ENCODE measurements around the gene CALHM5. TPM values are rescaled to one million over a fixed set of nuclear protein-coding genes. Genes with fewer than 3 reads are reported as not detected.

Gene CALHM5
- total RNA-seq, 4 donors from 2014 or later: 0.27 to 3.8 (median 0.64) TPM; not detected in 1

DNA sequence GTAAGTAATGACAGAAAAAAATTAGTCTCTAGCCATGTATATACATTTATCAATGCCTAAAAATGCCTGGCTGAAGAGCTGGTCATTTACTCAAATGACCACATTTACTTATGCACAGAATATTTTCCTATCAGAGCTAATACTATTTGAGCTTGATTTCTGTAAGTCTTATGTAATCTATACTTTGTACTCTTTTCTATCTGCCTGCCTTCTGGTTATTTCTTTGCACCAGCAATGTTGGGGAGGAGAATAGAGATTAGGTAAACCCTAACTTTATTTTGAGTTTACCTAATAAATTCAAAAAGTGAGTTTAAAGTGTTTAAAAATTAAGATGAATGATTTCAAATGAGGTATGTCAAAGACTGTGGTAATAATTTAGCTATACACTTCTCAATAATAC is 3.7 kb downstream of the CALHM5 start:
- no peak for TF ChIP-seq EP300 (IDR thresholded peaks at IDR 0.05; ENCODE audit: low read depth)
- TF ChIP-seq POLR2AphosphoS5 (IDR thresholded peaks at IDR 0.05): no peak
- no peak for TF ChIP-seq POLR2A (IDR thresholded peaks at IDR 0.05)
- no peak for TF ChIP-seq CTCF (IDR thresholded peaks at IDR 0.05)
- no peak for DNase-seq
- Histone ChIP-seq H3K9me3 (no peaks in the 10 kb centered on the region), H3K36me3 (no peaks in the 10 kb centered on the region), H3K27ac (no peak overlapping the region), H3K27me3 (no peaks in the 10 kb centered on the region), H3K4me3 (no peak overlapping the region), H3K4me1 (peaks cover 0 to 19% (median 0%) of the 10 kb centered on the region in 4 donors)
- intact Hi-C loops (cut with DNase I; ENCODE audit: low total_unique reads) (no loop called here), in situ Hi-C loops (cut with MboI; ENCODE audit: low pct_ligation_motif_present in 1 of 4, low pct_unique_long_range_greater_than_20kb in 1 of 4, low sequenced_read_pairs in 3 of 4) (no loop called here)

GRCh38 chr6:116518621-116519368 is 7.4 kb downstream of the CALHM5 start:
- H3K27me3 ChIP-seq: no peaks in the 10 kb centered on the region
- no peak overlapping the region for H3K4me3 ChIP-seq
- no peaks in the 10 kb centered on the region for H3K9me3 ChIP-seq
- in situ Hi-C loops (cut with MboI; ENCODE audit: low pct_ligation_motif_present in 1 of 4, low pct_unique_long_range_greater_than_20kb in 1 of 4, low sequenced_read_pairs in 3 of 4): no loop called here
- intact Hi-C loops (cut with DNase I; ENCODE audit: low total_unique reads): no loop called here
- TF ChIP-seq POLR2AphosphoS5 (IDR thresholded peaks at IDR 0.05) (no peak), POLR2A (IDR thresholded peaks at IDR 0.05) (no peak), CTCF (IDR thresholded peaks at IDR 0.05) (no peak), EP300 (IDR thresholded peaks at IDR 0.05; ENCODE audit: low read depth) (no peak)
- H3K27ac ChIP-seq: no peak overlapping the region
- 83 to 85% methylated on average over 3 to 4 of the region's 4 CpGs for whole genome bisulfite sequencing, 2 donors (ENCODE audit: low coverage in 1 of 2)
- H3K36me3 ChIP-seq: no peaks in the 10 kb centered on the region
- DNase-seq: no peak
- H3K4me1 ChIP-seq: peaks cover 0 to 4% (median 0%) of the 10 kb centered on the region in 4 donors

DNA sequence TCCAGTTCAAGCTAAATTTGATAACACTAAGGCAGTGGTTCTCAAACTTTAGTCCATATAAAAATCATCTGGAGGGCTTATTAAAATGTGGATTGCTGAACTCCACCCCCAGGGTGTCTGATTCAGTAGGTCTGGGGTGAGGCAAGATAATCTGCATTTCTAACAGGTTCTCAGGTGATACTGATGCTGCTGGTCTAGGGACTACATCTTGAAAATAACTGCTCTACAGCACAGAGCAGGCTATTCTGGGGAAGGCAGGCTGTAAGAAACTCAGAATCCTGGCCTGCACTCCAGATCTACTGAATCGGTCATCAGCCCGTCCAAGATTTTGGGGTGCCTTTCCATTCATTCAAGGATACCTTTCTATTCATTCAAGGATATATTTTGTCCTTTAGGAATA is 11.5 kb downstream of the CALHM5 start:
- no peaks in the 10 kb centered on the region for H3K4me1 ChIP-seq

DNA sequence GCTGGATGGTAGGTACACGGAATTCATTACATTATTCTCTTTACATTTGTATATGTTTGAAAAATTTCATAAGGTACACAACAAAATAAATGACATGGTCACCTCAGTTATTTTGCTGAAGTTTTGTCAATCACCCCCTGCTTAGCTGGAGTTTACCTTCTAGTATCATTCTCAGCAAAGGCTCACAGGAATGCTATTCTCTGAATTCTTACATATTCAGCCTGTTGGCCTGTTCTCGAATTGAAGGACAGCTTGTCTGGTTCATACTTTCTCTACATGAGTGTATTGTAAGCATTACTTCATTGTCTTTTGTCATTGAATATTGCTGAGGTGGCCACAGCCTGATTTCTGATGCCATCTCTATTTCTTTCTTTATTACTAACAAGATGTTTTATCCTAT is 12.8 kb downstream of the CALHM5 start:
- no peaks in the 10 kb centered on the region for H3K27me3 ChIP-seq
- WGBS, 2 donors (ENCODE audit: low coverage in 1 of 2): 65 to 100% methylated on average over 2 of the region's 2 CpGs
- no peak for DNase-seq
- H3K9me3 ChIP-seq: no peaks in the 10 kb centered on the region
- no peak overlapping the region for H3K27ac ChIP-seq
- intact Hi-C loops (cut with DNase I; ENCODE audit: low total_unique reads) (no loop called here), in situ Hi-C loops (cut with MboI; ENCODE audit: low pct_ligation_motif_present in 1 of 4, low pct_unique_long_range_greater_than_20kb in 1 of 4, low sequenced_read_pairs in 3 of 4) (no loop called here)
- H3K36me3 ChIP-seq: no peaks in the 10 kb centered on the region
- H3K4me1 ChIP-seq: no peaks in the 10 kb centered on the region
- no peak for TF ChIP-seq POLR2AphosphoS5 (IDR thresholded peaks at IDR 0.05)
- TF ChIP-seq CTCF (IDR thresholded peaks at IDR 0.05): no peak
- no peak for TF ChIP-seq POLR2A (IDR thresholded peaks at IDR 0.05)
- H3K4me3 ChIP-seq: no peak overlapping the region

More for the DNA sequence above, 11.5 kb downstream of the CALHM5 start:
- Histone ChIP-seq H3K4me3 (no peak overlapping the region), H3K36me3 (no peaks in the 10 kb centered on the region), H3K27ac (no peak overlapping the region), H3K27me3 (no peaks in the 10 kb centered on the region), H3K9me3 (no peaks in the 10 kb centered on the region)
- in situ Hi-C loops (cut with MboI; ENCODE audit: low pct_ligation_motif_present in 1 of 4, low pct_unique_long_range_greater_than_20kb in 1 of 4, low sequenced_read_pairs in 3 of 4) (no loop called here), intact Hi-C loops (cut with DNase I; ENCODE audit: low total_unique reads) (no loop called here)
- 90 to 100% methylated on average over 2 of the region's 2 CpGs for WGBS, 2 donors (ENCODE audit: low coverage in 1 of 2)
- no peak for TF ChIP-seq POLR2A (IDR thresholded peaks at IDR 0.05)
- TF ChIP-seq EP300 (IDR thresholded peaks at IDR 0.05; ENCODE audit: low read depth): no peak
- TF ChIP-seq CTCF (IDR thresholded peaks at IDR 0.05): no peak
- TF ChIP-seq POLR2AphosphoS5 (IDR thresholded peaks at IDR 0.05): no peak
- DNase-seq: no peak
